ENCODE results near the gene RPTOR. TPM values are rescaled to one million over a fixed set of nuclear protein-coding genes. Genes with fewer than 3 reads are reported as not detected.
"Not testable (repeated sequence)": the region's sequence is repeated elsewhere in the genome, so short reads cannot be mapped to it uniquely, and the experiment has no call there.

The RPTOR gene
- polyA plus RNA-seq, 1 donor = 23.9 TPM

GRCh38 chr17:80693511-80693910, 148.9 kb downstream of the RPTOR start:
- no peak for DNase-seq (ENCODE audit: low read depth)

DNA sequence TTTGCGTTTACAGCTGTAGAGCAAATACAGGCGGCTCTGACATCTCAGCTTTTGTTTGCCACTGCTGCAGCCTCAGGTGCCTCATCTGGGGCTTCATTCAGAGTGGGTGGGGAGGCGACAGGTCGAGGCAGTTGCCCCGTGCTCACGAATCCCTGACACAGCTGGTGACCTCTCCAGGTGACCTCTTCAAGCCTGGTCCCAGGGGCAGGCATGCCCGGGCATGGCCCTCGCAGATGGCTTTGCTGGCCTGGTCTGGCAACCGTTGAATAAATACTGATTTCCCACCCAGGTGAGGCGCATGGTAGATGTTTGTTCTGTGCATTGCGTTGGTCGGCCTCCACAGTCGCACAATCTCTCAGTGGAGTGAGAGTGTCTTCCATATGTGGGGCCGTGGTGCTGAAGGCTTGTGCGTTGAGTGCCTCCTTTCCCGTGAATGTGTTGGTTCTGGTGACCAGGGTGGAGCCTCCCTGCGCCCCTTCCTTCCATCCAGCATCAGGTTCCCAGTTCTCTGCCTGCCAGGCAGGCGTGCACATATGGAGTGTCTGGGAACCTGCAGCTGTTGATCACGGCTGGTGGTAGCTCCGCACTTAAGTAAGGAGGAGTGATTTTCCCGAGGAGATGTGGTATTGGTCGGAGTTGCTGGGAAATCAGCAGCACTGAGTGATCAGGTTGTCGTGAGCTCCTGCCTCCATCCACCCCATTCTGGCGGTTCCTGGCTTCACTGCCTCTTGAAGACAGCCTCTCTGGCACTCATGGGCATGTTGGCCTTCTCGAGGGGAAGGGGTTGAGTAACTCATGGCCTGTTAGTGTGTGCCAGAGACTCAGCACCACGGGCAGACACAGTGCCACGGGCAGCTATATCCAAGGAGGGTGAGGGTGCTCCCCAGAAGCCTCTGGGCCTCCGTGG, 149.7 kb downstream of the RPTOR start:
- DNase-seq (ENCODE audit: low read depth) = no peak

DNA sequence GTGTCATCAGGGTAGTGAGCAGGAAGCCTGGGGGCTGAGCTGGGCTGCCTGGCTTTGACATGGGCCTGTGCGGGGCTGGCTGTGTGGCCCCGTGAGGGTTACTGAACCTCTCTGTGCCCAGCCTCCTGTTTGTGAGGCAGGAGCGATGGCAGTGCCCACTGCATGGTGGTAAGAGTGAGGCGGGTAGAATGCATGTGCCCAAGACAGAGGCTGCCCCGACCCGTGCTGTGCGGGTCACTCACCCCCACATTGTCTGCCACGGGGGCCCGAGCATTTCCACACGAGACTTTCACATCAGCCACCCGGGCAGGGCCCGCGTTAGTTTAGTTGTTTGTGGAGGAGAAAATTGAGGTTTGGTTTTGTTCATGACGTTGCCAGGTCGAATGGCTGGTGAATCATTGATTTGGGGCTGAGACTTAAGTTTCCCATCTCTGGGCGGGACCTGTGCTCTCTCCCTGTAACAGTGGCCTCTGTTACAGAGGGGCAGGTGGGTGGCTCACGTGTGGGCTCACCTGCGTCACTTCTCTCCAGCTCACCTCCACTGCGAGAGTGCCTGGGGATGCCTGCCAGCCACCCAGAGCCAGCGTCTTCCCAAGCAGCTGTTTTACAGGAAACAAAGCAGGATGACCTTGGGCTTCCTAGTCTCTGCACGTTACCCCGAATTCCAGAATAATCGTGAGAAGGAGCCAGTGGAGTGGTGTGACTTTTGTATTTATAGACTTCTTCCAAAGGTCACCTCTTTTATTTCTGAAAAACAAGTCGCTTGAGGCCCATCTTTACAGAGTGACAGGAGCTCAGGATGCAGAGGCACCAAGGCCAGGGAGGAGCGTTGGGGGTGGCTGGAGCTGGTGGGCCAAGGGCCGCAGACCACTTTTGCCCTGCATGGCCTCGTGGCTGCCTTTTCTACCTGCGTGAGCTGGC, 150.6 kb downstream of the RPTOR start:
- DNase-seq (ENCODE audit: low read depth) = no peak

DNA sequence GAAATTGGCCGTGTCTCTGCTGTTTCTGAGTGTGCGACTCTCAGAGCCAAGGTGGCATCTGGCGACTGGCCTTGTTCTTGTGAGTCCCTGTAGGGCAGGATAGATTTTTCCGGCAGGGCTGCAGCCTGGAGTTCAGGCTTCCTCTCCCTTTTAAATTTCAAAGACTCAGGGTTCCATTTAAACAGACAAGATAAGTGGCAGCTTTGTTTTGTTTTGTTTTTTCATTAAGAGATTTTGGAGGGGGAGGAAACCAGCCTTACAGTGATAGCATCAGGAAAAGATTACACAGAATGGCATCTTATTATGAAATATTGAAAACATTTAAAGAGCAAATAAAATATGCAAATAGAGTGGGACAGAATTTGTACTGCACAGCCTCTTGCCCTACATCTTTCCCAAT, 151.3 kb downstream of the RPTOR start:
- DNase-seq (ENCODE audit: low read depth) = no peak

- no peak for DNase-seq (ENCODE audit: low read depth)
Measured at GRCh38 chr17:80696456-80696855, 151.8 kb downstream of the RPTOR start.

DNA sequence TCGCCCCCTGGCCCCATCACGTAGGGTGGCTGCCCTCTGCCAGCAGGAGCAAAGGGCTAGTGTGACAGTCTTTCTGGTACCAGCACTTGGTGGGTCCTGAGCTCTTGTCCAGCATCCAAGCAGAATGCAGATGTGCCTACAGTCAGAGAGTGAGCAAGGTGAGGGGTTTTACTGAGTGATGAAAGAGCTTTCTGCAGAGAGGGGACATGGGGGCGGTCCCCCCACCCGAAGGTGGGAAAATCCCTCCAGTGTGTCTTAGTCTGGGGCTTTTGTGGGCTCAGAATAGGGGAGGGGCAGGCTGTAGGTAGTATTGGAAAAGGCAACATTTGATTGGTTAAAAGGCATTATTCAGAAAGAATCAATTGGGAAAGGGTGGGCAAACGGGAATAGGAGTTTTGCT, 152.3 kb downstream of the RPTOR start:
- no peak for DNase-seq (ENCODE audit: low read depth)

GRCh38 chr17:80698297-80698696, 153.7 kb downstream of the RPTOR start:
- DNase-seq (ENCODE audit: low read depth) = no peak

DNA sequence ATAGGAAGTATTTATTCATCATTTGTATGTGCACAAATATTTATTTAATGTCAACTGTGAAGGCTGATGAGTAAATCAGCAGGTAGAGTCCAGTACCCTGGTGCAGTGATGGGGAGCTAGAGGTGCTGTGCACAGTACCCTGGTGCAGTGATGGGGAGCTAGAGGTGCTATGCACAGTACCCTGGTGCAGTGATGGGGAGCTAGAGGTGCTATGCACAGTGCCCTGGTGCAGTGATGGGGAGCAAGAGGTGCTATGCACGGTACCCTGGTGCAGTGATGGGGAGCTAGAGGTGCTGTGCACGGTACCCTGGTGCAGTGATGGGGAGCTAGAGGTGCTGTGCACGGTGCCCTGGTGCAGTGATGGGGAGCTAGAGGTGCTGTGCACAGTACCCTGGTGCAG, 154.6 kb downstream of the RPTOR start:
- DNase-seq (ENCODE audit: low read depth) = not testable (repeated sequence)

- no peak for DNase-seq (ENCODE audit: low read depth)
Measured at GRCh38 chr17:80701730-80702129, 157.1 kb downstream of the RPTOR start.

DNA sequence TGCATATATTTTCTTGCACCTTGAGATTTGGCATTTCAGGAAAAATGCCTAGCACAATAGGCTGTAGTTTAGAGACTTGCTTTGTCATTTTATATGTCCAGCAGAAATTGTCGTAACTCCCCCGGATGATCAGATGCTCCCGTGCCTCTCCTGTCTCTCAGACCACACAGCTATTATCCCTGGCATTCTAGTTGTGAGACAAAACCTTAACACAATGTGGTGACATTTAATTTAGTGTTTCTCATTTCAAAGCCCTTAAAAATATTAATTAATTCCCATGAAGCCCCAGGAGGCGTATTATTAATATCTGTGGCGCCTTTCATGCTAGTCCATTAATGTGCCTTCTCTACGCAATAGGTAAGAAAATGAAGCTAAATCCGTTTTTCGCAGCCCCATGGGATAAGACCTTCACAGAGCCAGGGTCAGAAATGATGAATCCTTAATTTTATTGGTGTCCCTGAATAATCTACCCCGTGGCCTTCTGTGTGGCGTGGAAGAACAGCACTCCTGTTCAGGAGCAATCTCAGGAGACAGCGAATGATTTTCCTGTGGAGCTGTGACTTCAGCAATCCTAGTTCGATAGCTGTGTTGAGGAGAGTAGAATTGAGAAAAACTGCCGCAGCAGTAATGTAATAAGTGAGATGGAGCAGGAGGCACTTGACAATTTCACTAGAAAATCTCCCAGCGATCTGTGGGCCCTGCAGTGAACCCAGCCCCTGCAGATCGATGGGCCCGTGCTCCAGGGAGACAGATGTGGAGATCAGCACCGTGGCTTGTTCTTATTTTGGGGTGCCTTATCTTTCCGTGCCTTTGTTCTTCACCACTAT, 157.9 kb downstream of the RPTOR start:
- DNase-seq (ENCODE audit: low read depth) = no peak

DNA sequence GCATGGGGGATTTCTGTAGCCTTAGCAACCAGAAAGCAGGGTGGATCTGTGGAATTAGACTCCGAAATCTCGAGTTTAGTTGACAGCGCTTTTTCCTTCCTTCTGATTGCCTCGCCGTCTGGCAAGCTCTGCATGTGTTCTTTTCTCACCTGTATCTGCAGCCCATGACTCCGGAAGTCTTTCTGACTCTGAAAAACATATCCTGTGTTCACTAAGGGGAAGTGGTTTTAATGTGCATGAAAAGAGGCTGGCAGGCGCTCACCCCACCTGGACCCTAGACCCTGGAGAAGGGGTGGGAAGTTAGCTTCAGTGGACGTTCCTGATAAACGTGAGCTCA, 158.5 kb downstream of the RPTOR start:
- no peak for DNase-seq (ENCODE audit: low read depth)

- no peak for DNase-seq (ENCODE audit: low read depth)
Measured at GRCh38 chr17:80704381-80704819, 159.8 kb downstream of the RPTOR start.

GRCh38 chr17:80704894-80705293, 160.3 kb downstream of the RPTOR start:
- DNase-seq (ENCODE audit: low read depth) = no peak

DNA sequence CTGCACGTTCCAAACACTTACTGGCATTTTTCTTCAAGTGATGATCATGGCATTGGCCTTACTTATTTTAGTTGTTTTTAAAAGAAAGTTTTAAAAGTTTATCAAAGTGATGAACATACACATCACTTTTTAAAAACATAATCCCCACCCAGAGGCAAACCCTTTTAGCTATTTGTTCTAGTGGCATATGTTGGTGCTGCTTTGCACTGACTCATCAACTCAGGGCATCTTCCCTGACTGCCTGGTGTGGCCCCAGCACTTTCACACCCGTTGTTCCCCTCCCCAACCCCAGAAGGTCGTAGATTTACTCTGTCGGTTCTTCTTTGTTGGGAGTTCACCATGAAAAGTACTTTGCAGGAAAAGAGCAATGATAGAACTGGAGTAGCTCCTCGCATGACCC, 161.3 kb downstream of the RPTOR start:
- DNase-seq (ENCODE audit: low read depth) = no peak

DNA sequence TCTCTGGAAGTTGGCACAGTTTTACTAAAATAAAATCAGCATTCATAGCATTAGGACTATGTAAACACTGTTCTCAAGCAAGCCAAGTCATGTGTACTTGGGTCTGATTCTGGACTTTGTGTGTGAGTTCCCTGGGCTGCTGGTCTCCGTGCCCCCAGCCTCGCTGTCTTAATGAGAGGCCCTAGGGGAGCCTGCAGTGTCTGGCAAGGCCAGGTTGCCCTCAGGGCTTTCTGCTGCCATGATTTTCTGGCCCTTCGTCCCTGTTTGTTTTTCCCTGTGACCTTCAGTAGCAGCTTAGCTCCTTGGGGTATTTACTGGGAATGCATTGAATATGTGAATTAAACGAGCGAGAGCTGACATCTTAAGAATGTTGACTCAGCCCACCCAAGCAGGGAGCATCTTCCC, 161.8 kb downstream of the RPTOR start:
- DNase-seq (ENCODE audit: low read depth) = no peak

- DNase-seq (ENCODE audit: low read depth) = no peak
Measured at GRCh38 chr17:80708480-80708879, 163.8 kb downstream of the RPTOR start.

- DNase-seq (ENCODE audit: low read depth) = no peak
Measured at GRCh38 chr17:80709090-80709695, 164.6 kb downstream of the RPTOR start.

GRCh38 chr17:80710714-80711302, 166.2 kb downstream of the RPTOR start:
- DNase-seq (ENCODE audit: low read depth) = no peak

DNA sequence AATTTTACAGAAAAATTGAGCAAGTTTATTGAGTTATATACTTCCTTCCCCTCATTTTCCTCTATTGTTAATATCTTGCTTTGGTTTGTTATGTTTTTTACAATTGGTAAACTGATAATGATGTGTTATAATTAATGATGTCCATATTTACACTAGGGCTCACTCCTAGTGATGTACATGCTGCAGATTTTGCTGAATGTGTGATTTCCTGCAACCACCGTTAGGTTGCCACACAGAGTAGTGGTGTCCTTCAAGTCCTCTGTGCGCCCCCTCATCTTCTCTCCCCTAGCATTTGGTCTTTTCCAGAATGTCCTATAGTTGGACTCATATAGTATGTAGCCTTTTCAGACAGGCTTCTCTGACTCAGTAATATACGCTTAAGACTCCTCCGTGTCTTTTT, 167.5 kb downstream of the RPTOR start:
- DNase-seq (ENCODE audit: low read depth) = no peak

DNA sequence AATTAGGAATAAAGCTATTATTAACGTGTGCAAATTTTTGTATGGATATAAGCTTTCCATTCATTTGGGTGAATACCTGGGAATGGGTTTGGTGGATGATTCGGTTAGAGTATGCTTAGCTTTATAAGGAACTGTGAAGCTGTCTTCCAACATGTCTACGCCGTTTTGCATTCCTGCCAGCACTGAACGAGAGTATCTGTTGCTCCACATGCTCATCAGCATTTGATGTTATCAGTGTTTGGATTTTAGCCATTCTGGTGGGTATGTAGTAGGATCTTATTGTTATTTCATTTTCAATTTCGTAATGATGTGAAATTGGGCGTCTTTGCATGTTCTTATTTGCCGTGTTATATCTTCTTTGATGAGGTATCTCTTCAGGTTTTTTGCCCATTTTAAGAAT, 168.0 kb downstream of the RPTOR start:
- DNase-seq (ENCODE audit: low read depth) = no peak
